Mucosa of gallbladder (tissue), 1 donor: Measurements from ENCODE around the gene PSME1. TPM values are rescaled to one million over a fixed set of nuclear protein-coding genes. Genes with fewer than 3 reads are reported as not detected.

Experiments
- DNase-seq: peaks from one replicate; pipeline ENCODE4 v3.0.0-alpha.2; 2020; ENCODE audit warnings: low spot score
- total RNA-seq: library from RNA; stranded (reverse); gene quantifications from one replicate; pipeline ENCODE4 v1.2.1, GENCODE V29; 2021
- donor health status: DM: no; HTN: no; CAD: no.

Gene PSME1
- total RNA-seq, 1 donor from 2014 or later: 161 TPM

DNA sequence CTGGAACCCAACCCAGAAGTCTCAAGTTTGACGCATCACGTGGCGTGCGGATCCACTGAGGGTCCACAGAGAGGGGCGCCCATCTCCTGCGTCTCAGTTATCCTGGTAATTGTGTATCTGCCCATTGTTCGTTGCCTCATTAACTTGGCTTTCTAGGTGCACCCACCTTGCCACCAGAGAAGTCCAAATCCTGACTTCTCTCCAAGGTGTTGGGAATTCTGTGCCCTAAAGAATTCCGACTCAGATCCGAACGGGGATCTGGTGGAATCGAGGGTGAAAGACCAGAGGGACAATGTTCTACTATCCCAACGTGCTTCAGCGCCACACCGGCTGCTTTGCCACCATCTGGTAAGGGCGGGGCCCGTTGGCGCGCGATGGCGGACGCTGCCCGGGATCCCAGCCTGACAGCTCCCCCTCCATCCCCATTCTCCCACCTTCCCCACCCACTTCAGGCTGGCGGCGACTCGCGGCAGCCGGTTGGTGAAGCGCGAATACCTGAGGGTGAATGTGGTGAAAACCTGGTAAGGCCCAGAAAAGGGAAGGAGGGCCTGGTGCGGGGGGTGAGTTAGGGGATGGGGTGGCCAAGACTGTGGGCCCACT, 36.4 kb downstream of the PSME1 start:
- DNase-seq: no peak

DNA sequence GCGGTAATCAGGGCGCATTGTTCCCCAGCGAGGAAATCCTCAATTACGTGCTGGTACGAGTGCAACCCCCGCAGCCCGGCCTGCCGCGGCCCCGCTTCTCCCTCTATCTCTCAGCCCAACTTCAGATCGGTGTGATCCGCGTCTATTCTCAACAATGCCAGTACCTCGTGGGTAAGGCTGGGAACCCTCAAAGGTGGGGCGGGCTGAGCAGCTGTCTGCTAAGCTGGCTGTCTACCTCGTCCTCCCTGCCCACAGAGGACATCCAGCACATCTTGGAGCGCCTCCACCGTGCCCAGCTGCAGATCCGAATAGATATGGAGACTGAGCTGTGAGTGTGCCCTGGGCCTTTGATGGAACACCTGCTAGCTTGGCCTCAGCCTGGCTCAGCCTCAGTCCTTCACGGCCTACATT, 36.9 kb downstream of the PSME1 start:
- DNase-seq: no peak

GRCh38 chr14:24176599-24176998, 40.6 kb downstream of the PSME1 start:
- DNase-seq: no peak

GRCh38 chr14:24177041-24177825, 41.2 kb downstream of the PSME1 start:
- no peak for DNase-seq

DNA sequence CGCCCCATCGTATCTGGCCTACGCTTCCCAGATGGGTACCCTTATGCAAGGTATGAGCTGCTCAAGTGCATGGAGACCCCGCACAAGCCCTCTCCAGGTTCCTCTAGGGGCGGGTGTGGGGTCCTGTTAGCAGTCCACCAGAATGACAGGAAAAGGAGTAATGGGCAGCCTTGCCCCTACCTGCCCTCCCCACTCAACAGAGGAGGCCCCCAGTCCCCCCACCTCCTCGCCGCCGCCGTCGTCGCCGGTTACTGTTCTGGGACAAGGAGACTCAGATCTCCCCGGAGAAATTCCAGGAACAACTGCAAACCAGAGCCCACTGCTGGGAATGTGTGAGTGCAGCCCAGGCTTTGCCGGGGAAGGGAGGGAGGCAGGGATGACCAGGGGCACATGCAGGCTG, 41.9 kb downstream of the PSME1 start:
- DNase-seq: no peak

- no peak for DNase-seq
Observed at GRCh38 chr14:24178399-24179178, 42.6 kb downstream of the PSME1 start.

DNA sequence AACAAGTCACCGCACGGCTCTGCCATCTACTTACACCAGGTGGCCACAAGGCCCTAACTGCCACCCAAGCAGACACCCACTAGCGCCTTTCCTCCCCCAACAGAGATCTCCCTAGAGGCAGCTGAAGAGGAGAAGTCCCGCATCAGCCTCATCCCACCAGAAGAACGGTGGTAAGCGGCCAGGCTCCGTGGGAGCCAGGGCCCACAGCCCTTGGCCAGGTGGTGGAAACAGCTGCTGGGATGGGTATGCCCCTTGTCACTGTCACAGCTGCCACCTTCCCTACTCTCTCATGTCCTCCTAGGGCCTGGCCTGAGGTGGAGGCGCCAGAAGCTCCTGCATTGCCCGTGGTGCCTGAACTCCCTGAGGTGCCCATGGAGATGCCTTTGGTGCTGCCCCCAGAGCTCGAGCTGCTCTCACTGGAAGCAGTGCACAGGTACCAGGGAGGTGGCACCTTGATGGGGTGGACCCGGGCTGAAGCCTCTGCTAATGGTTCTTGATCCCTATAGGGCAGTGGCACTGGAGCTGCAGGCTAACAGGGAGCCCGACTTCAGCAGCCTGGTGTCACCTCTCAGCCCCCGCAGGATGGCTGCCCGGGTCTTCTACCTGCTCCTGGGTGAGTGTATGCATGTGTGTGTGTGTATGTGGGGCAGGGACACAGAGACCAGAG, 43.4 kb downstream of the PSME1 start:
- no peak for DNase-seq

- DNase-seq: no peak
Observed at GRCh38 chr14:24179961-24180796, 44.2 kb downstream of the PSME1 start.

GRCh38 chr14:24181371-24182077, 45.5 kb downstream of the PSME1 start:
- no peak for DNase-seq

- DNase-seq: no peak
Observed at GRCh38 chr14:24182110-24182882, 46.3 kb downstream of the PSME1 start.

GRCh38 chr14:24183014-24183481, 47.1 kb downstream of the PSME1 start:
- no peak for DNase-seq

- no peak for DNase-seq
Observed at GRCh38 chr14:24184104-24184970, 48.3 kb downstream of the PSME1 start.

GRCh38 chr14:24185026-24185425, 49.0 kb downstream of the PSME1 start:
- DNase-seq: no peak

DNA sequence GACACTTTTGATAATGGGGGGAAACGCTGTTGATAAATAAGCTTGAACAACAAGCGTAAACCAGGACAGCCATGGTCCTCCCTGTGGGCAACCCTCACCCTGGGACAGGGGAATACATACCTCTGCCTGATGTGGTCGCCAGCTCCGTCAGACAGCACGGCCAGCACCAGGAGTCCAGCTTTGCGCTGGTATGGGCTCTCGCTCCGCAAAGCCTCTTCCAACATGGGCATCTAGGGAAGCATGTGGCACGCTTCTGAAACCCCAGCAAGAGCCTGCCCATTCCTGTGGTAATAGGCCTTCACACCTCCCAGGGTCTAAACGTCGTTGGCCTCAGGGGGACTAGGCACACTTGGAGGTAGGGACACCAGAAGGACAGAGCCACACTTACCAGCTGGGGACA, 49.7 kb downstream of the PSME1 start:
- no peak for DNase-seq

- DNase-seq: no peak
Observed at GRCh38 chr14:24186831-24187538, 51.0 kb downstream of the PSME1 start.

DNA sequence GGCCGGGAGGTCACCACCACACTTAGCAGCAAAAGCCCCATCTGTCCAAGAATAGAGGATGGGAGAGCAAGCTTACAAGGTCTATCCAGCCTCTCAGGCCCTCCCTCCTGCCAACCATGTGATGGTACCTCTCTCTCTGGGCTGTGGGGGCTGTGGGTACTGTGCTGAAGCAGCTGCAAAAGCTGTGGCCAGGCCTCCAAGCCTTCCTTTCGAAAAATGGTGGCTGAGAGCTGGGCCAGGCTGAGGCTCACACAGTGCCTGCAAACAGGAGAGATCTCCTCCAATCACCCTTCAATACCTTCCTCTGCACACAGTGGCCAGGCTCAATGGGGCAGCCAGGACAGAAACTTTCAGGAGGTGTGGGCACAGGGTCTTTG, 51.5 kb downstream of the PSME1 start:
- no peak for DNase-seq
